Upper lobe of left lung (tissue), 4 donors: ENCODE measurements around the gene ZBTB47.

Experiments used
- EP300 ChIP-seq, 4 donors: sonication (generic); formaldehyde crosslinking; IDR thresholded peaks; one replicate each; pipeline ENCODE4 v1.5.1; 2017; ENCODE audit warnings: antibody characterized with exemption in 4 of 4, control low read depth in 2 of 4
- POLR2A ChIP-seq, 4 donors: fragments of 450-650 bp; IDR thresholded peaks; one replicate each; pipeline ENCODE4 v1.5.1; 2016 to 2017; ENCODE audit warnings: antibody characterized with exemption in 4 of 4, mild to moderate bottlenecking in 2 of 4
- POLR2AphosphoS5 ChIP-seq, 2 donors: sonication (generic); formaldehyde crosslinking; IDR thresholded peaks; one replicate each; pipeline ENCODE4 v1.5.1; 2017; ENCODE audit warnings: antibody characterized with exemption in 2 of 2
- TF ChIP-seq, protein P1 (sequence below), 6 experiments: fragments of 450-650 bp in 4 of 6; fragments of 200-600 bp in 2 of 6; sonication (generic) in 2 of 6; IDR thresholded peaks; one replicate each; pipeline ENCODE4 v1.5.1; 2016 to 2019; ENCODE audit warnings: antibody characterized with exemption in 6 of 6

GRCh38 chr3:42700366-42701288 is 47.1 kb downstream of the ZBTB47 start:
- TF ChIP-seq, protein P1, sequence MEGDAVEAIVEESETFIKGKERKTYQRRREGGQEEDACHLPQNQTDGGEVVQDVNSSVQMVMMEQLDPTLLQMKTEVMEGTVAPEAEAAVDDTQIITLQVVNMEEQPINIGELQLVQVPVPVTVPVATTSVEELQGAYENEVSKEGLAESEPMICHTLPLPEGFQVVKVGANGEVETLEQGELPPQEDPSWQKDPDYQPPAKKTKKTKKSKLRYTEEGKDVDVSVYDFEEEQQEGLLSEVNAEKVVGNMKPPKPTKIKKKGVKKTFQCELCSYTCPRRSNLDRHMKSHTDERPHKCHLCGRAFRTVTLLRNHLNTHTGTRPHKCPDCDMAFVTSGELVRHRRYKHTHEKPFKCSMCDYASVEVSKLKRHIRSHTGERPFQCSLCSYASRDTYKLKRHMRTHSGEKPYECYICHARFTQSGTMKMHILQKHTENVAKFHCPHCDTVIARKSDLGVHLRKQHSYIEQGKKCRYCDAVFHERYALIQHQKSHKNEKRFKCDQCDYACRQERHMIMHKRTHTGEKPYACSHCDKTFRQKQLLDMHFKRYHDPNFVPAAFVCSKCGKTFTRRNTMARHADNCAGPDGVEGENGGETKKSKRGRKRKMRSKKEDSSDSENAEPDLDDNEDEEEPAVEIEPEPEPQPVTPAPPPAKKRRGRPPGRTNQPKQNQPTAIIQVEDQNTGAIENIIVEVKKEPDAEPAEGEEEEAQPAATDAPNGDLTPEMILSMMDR (IDR thresholded peaks at IDR 0.05): no peak
- TF ChIP-seq EP300 (IDR thresholded peaks at IDR 0.05) (no peak), POLR2A (IDR thresholded peaks at IDR 0.05) (no peak), POLR2AphosphoS5 (IDR thresholded peaks at IDR 0.05) (no peak)
